ENCODE results near the gene NOL9.

The NOL9 gene

DNA sequence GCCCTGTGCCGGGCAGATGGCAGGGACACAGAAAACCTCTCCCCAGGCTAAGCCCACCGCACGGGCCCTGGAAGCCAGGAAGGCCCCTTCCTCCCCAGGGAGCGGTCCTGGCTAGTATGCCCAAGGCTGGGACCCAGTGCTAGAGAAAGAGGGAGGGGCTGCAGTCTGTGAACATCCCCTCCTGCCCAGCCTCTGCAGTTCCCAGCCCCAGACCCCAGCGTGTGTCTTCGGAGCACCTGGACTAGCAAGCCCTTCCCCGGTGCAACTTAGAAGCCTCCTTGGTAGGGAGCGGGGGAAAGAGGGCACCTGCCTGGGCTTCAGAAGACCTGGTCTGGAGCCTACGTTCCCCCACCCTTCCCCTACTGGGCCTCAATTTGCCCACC lies 64.9 kb downstream of the NOL9 start:
- Histone ChIP-seq H2BK12ac (ENCODE audit: low read length) (no peak overlapping the region), H2BK15ac (ENCODE audit: low read length) (no peak overlapping the region), H3K18ac (ENCODE audit: low read length) (peak overlapping the region; percentile 2), H3K27ac (replicated peaks; ENCODE audit: low read length) (no peak overlapping the region), H3K9me3 (replicated peaks in 1 of 2; ENCODE audit: control insufficient read depth in 2 of 2, insufficient read depth in 1 of 2, low read depth in 1 of 2, low read length in 2 of 2) (no peaks in the 10 kb centered on the region), H2AK5ac (ENCODE audit: low read depth, low read length) (no peak overlapping the region), H3K14ac (ENCODE audit: low read length) (no peak overlapping the region), H3K4me1 (ENCODE audit: control insufficient read depth in 2 of 2, insufficient read depth in 1 of 2, low read depth in 1 of 2, low read length in 2 of 2) (peaks cover 16 to 19% of the 10 kb centered on the region in 2 donors), H4K8ac (ENCODE audit: low read depth, low read length) (no peak overlapping the region), H3K4me3 (ENCODE audit: low read length in 2 of 2) (no peak overlapping the region), H2AFZ (ENCODE audit: low read length) (peak overlapping the region; percentile 98), H3K4ac (ENCODE audit: low read length) (no peak overlapping the region), H2BK5ac (ENCODE audit: low read length) (peak overlapping the region; percentile 47), H3K27me3 (ENCODE audit: control insufficient read depth in 3 of 3, insufficient read depth in 3 of 3, low read depth in 1 of 3, low read length in 3 of 3) (no peaks in the 10 kb centered on the region), H3K9ac (ENCODE audit: low read depth, low read length, poor library complexity) (peak overlapping the region; percentile 66), H3K23ac (ENCODE audit: low read depth, low read length, poor library complexity) (peak overlapping the region; percentile 83), H3K4me2 (ENCODE audit: insufficient read depth, low read length, poor library complexity, severe bottlenecking) (no peak overlapping the region), H3K79me1 (ENCODE audit: low read depth, low read length) (peaks cover 2% of the 10 kb centered on the region), H4K91ac (ENCODE audit: low read depth, low read length, poor library complexity) (no peak overlapping the region), H2BK120ac (ENCODE audit: low read depth, low read length) (no peak overlapping the region), H3K36me3 (replicated peaks in 1 of 2; ENCODE audit: control insufficient read depth in 2 of 2, insufficient read depth in 2 of 2, low read length in 2 of 2) (no peaks in the 10 kb centered on the region)
- no CpG with 5 or more reads among the region's 9 CpGs for WGBS, 2 donors (ENCODE audit: extremely low coverage in 2 of 2, insufficient read length in 2 of 2, insufficient replicate concordance in 1 of 2)
- no peak for DNase-seq (ENCODE audit: low spot score)

DNA sequence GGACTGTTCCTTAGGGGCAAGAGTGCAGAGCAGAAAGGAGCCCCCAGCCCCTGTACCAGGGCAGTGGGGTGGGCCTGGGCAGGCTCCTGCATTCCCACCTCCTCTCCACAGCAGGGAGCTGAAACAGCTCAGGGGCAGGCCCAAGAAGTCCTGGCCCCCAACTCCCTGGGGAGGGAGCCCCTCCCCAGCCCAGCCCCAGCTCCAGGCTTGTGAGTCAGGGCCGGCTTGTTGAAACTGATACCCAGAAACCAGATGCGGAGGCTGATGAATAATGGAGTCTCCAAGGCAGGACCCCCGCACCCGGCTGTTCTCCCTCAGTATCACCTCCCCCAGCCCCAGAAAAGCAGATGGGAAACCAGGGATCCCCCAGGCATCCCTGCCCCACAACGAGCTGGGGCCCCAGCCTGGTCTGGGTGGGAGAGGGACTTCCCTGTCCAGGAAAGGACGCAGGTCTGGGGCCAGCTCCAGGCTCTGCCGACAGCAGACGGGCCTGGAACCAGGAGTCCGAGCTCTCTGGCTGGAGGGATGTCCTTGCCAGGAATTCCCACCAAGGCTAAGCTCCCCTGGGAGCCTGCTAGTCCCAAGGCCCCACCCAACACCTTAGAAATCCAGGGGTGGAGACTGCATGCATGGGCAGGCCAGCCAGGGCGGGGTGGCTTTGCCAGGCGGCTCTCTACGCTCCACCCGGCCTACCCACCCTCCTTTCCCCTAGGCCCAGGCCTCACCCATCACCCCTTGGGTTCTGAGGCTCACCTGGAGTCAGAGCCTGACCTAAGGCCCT lies 65.5 kb downstream of the NOL9 start:
- no peak overlapping the region for H2BK5ac ChIP-seq (ENCODE audit: low read length)
- H3K23ac ChIP-seq (ENCODE audit: low read depth, low read length, poor library complexity), result no peak overlapping the region
- H3K4me3 ChIP-seq (ENCODE audit: low read length in 2 of 2), result no peak overlapping the region
- no peak overlapping the region for H4K8ac ChIP-seq (ENCODE audit: low read depth, low read length)
- no peaks in the 10 kb centered on the region for H3K9me3 ChIP-seq (replicated peaks in 1 of 2; ENCODE audit: control insufficient read depth in 2 of 2, insufficient read depth in 1 of 2, low read depth in 1 of 2, low read length in 2 of 2)
- H2BK15ac ChIP-seq (ENCODE audit: low read length), result no peak overlapping the region
- H3K4me1 ChIP-seq (ENCODE audit: control insufficient read depth in 2 of 2, insufficient read depth in 1 of 2, low read depth in 1 of 2, low read length in 2 of 2), result peaks cover 16 to 22% of the 10 kb centered on the region in 2 donors
- H3K27ac ChIP-seq (replicated peaks; ENCODE audit: low read length), result no peak overlapping the region
- H3K4ac ChIP-seq (ENCODE audit: low read length), result no peak overlapping the region
- no peak overlapping the region for H3K14ac ChIP-seq (ENCODE audit: low read length)
- H3K36me3 ChIP-seq (replicated peaks in 1 of 2; ENCODE audit: control insufficient read depth in 2 of 2, insufficient read depth in 2 of 2, low read length in 2 of 2), result no peaks in the 10 kb centered on the region
- H3K4me2 ChIP-seq (ENCODE audit: insufficient read depth, low read length, poor library complexity, severe bottlenecking), result no peak overlapping the region
- H2BK12ac ChIP-seq (ENCODE audit: low read length), result no peak overlapping the region
- no peak overlapping the region for H2AFZ ChIP-seq (ENCODE audit: low read length)
- H3K79me1 ChIP-seq (ENCODE audit: low read depth, low read length), result peaks cover 2% of the 10 kb centered on the region
- H4K91ac ChIP-seq (ENCODE audit: low read depth, low read length, poor library complexity), result no peak overlapping the region
- H3K9ac ChIP-seq (ENCODE audit: low read depth, low read length, poor library complexity), result peak overlapping the region; percentile 66
- DNase-seq (ENCODE audit: low spot score), result no peak
- no peak overlapping the region for H3K18ac ChIP-seq (ENCODE audit: low read length)
- WGBS, 2 donors (ENCODE audit: extremely low coverage in 2 of 2, insufficient read length in 2 of 2, insufficient replicate concordance in 1 of 2), result no CpG with 5 or more reads among the region's 13 CpGs
- H3K27me3 ChIP-seq (ENCODE audit: control insufficient read depth in 3 of 3, insufficient read depth in 3 of 3, low read depth in 1 of 3, low read length in 3 of 3), result no peaks in the 10 kb centered on the region
- H2AK5ac ChIP-seq (ENCODE audit: low read depth, low read length), result no peak overlapping the region
- H2BK120ac ChIP-seq (ENCODE audit: low read depth, low read length), result no peak overlapping the region

DNA sequence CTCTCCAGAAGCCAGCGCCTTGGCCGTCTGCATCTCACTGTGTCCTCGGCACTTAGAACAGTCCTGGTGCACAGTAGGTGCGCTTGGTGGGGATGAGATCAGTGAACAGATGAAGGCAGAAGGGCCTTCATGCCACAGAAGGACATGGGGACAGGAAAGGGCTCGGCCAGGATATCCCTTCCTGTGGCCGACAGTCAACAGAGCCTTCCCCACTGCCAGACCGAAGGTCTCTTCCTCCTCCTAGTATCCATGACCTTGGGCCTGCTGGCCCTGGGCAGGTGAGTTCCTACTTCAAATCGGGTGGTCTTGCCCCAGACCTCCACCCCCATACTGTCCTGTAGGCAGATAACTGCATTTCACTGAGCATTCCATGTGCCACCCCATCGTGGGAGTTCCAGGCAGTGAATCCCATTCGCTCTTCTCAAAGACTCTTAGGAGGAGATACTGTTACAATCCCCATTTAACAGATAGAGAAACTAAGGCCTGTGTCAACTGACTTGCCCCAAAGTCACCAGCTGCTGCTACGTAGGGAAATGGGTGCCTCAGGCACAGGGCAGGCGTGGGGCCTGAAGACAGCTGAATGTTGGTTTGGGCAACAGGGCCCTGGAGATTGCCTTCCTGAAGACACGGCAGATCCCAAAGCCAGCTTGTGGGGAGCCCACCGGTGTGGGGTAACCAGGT lies 66.4 kb downstream of the NOL9 start:
- H3K4me3 ChIP-seq (ENCODE audit: low read length in 2 of 2), result no peak overlapping the region
- H3K4me2 ChIP-seq (ENCODE audit: insufficient read depth, low read length, poor library complexity, severe bottlenecking), result no peak overlapping the region
- H3K27ac ChIP-seq (replicated peaks; ENCODE audit: low read length), result no peak overlapping the region
- H3K18ac ChIP-seq (ENCODE audit: low read length), result no peak overlapping the region
- H2BK15ac ChIP-seq (ENCODE audit: low read length), result no peak overlapping the region
- H3K27me3 ChIP-seq (ENCODE audit: control insufficient read depth in 3 of 3, insufficient read depth in 3 of 3, low read depth in 1 of 3, low read length in 3 of 3), result no peaks in the 10 kb centered on the region
- peaks cover 0 to 3% of the 10 kb centered on the region in 2 donors for H3K36me3 ChIP-seq (replicated peaks in 1 of 2; ENCODE audit: control insufficient read depth in 2 of 2, insufficient read depth in 2 of 2, low read length in 2 of 2)
- H3K9me3 ChIP-seq (replicated peaks in 1 of 2; ENCODE audit: control insufficient read depth in 2 of 2, insufficient read depth in 1 of 2, low read depth in 1 of 2, low read length in 2 of 2), result no peaks in the 10 kb centered on the region
- H2AFZ ChIP-seq (ENCODE audit: low read length), result no peak overlapping the region
- H2BK12ac ChIP-seq (ENCODE audit: low read length), result no peak overlapping the region
- no peak overlapping the region for H4K91ac ChIP-seq (ENCODE audit: low read depth, low read length, poor library complexity)
- WGBS, 2 donors (ENCODE audit: extremely low coverage in 2 of 2, insufficient read length in 2 of 2, insufficient replicate concordance in 1 of 2), result no CpG with 5 or more reads among the region's 14 CpGs
- H3K14ac ChIP-seq (ENCODE audit: low read length), result no peak overlapping the region
- H2BK120ac ChIP-seq (ENCODE audit: low read depth, low read length), result no peak overlapping the region
- DNase-seq (ENCODE audit: low spot score), result no peak
- H3K4ac ChIP-seq (ENCODE audit: low read length), result no peak overlapping the region
- peaks cover 16 to 22% of the 10 kb centered on the region in 2 donors for H3K4me1 ChIP-seq (ENCODE audit: control insufficient read depth in 2 of 2, insufficient read depth in 1 of 2, low read depth in 1 of 2, low read length in 2 of 2)
- H2BK5ac ChIP-seq (ENCODE audit: low read length), result no peak overlapping the region
- no peak overlapping the region for H3K9ac ChIP-seq (ENCODE audit: low read depth, low read length, poor library complexity)
- no peak overlapping the region for H2AK5ac ChIP-seq (ENCODE audit: low read depth, low read length)
- peaks cover 2% of the 10 kb centered on the region for H3K79me1 ChIP-seq (ENCODE audit: low read depth, low read length)
- H3K23ac ChIP-seq (ENCODE audit: low read depth, low read length, poor library complexity), result no peak overlapping the region
- no peak overlapping the region for H4K8ac ChIP-seq (ENCODE audit: low read depth, low read length)

DNA sequence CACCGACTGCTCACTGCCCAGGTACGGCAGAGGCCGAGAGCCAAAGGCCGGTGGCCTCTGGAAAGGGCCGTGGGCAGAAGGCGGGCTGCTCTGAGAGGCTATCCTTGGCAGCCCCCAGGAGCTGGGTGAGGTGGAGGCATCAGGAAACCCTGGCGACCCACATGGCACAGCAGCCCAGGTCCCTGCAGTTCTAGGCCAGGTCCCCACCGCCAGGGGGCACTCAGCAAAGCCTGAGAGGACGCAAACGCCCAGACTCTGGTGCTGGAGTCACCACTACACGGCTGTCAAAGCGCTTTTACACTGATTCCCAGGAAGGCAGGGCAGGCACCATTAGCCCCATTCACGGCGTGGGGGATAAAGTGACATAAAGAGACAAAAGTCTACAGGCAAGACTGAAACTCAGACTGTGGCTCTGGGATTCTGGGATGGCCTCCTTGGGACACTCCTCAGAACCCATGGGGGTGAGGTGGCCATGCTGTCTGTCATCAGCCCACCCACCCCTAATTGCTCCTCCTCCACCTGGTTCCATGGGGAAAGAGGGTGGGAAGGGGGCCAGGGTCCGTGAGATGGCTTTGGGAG lies 67.8 kb downstream of the NOL9 start:
- Histone ChIP-seq H2BK5ac (ENCODE audit: low read length) (no peak overlapping the region), H2BK12ac (ENCODE audit: low read length) (no peak overlapping the region), H2BK15ac (ENCODE audit: low read length) (peak overlapping the region; percentile 68), H4K8ac (ENCODE audit: low read depth, low read length) (no peak overlapping the region), H3K36me3 (replicated peaks in 1 of 2; ENCODE audit: control insufficient read depth in 2 of 2, insufficient read depth in 2 of 2, low read length in 2 of 2) (peaks cover 0 to 6% of the 10 kb centered on the region in 2 donors), H3K79me1 (ENCODE audit: low read depth, low read length) (peaks cover 2% of the 10 kb centered on the region), H3K27me3 (ENCODE audit: control insufficient read depth in 3 of 3, insufficient read depth in 3 of 3, low read depth in 1 of 3, low read length in 3 of 3) (no peaks in the 10 kb centered on the region), H4K91ac (ENCODE audit: low read depth, low read length, poor library complexity) (no peak overlapping the region), H3K4me3 (ENCODE audit: low read length in 2 of 2) (peak overlapping the region; percentile 62 to 71), H3K9me3 (replicated peaks in 1 of 2; ENCODE audit: control insufficient read depth in 2 of 2, insufficient read depth in 1 of 2, low read depth in 1 of 2, low read length in 2 of 2) (no peaks in the 10 kb centered on the region), H3K4me2 (ENCODE audit: insufficient read depth, low read length, poor library complexity, severe bottlenecking) (peak overlapping the region; percentile 95), H3K18ac (ENCODE audit: low read length) (peak overlapping the region; percentile 93), H3K9ac (ENCODE audit: low read depth, low read length, poor library complexity) (no peak overlapping the region), H3K23ac (ENCODE audit: low read depth, low read length, poor library complexity) (no peak overlapping the region), H3K14ac (ENCODE audit: low read length) (peak overlapping the region; percentile 64), H3K4ac (ENCODE audit: low read length) (no peak overlapping the region), H3K27ac (replicated peaks; ENCODE audit: low read length) (no peak overlapping the region), H3K4me1 (ENCODE audit: control insufficient read depth in 2 of 2, insufficient read depth in 1 of 2, low read depth in 1 of 2, low read length in 2 of 2) (peaks cover 15 to 22% of the 10 kb centered on the region in 2 donors), H2AK5ac (ENCODE audit: low read depth, low read length) (peak overlapping the region; percentile 88), H2BK120ac (ENCODE audit: low read depth, low read length) (peak overlapping the region; percentile 83), H2AFZ (ENCODE audit: low read length) (peak overlapping the region; percentile 93)
- DNase-seq (ENCODE audit: low spot score), result peak; percentile 88
- WGBS, 2 donors (ENCODE audit: extremely low coverage in 2 of 2, insufficient read length in 2 of 2, insufficient replicate concordance in 1 of 2), result no CpG with 5 or more reads among the region's 15 CpGs

All from neuronal stem cell (in vitro differentiated cells).